GM19240 (cell line): ENCODE data around the gene OR1S1.
"Not testable (repeated sequence)": the region's sequence is repeated elsewhere in the genome, so short reads cannot be mapped to it uniquely, and the experiment has no call there.

Experiments used
- DNase-seq: peaks from one replicate; pipeline ENCODE4 v3.0.0; 2011; ENCODE audit warnings: low spot score; ENCODE audit not compliant: insufficient read length

OR1S1 gene

DNA sequence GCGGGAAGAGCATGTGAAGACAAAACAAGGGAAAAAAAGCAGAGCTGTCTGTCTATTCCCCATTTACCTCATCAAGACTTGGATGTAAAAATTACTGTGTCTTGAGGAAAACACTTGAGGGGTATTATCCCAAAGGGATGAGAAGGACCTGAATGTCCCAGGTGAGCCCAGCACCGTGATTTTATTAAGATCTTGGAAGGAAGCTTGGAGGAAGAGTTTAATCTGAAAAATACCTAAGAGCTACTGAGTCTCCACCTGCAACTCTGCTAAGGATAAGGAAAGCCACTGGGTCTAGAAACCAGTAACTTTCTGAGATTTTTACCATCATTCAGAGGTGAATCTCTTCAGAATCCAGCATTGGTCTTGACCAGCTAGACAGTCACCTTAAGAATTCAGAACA is at the start of gene OR1S1:
Gene OR1S1 (plus strand): TSS at position 301 of the 400 bp plus-strand sequence.
- not testable (repeated sequence) for DNase-seq

DNA sequence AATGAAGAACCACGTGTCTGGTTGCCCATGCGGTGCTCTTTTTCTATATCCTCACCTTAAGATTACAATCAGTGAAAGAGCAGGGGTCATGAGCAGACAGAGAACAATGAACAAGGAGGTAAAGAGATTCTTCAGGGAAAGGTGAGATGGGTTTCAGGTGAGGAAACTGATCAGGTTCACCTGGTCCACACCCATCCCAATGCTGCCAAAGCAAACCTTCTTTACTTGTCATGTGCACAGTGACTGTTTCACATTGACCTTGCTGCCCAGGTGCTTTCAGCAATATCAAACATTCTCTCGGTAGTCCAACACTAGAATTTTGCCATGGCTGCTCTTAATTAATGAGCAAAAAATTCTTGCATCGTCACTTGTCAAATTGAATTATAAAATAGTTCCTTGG is 48.1 kb upstream of the OR1S1 start:
- DNase-seq: no peak

DNA sequence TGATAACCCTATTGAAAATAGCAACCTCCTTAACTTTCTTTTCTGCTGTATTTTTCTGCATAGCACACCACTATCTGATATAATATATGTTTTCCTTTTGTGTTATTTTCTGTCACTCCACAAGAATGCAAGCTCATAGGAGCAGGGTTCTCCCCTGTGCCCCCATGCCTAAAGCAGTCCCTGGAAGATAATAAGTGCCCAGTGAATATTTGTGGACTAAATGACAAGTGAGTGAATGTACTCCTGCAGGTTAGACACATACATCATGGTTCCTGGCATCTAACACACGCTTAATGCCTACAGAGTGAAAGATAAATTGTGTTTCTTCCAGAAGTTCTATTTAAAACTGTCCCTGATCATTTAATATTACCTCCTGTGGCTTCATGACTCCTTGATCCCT is 47.5 kb upstream of the OR1S1 start:
- DNase-seq: no peak

DNA sequence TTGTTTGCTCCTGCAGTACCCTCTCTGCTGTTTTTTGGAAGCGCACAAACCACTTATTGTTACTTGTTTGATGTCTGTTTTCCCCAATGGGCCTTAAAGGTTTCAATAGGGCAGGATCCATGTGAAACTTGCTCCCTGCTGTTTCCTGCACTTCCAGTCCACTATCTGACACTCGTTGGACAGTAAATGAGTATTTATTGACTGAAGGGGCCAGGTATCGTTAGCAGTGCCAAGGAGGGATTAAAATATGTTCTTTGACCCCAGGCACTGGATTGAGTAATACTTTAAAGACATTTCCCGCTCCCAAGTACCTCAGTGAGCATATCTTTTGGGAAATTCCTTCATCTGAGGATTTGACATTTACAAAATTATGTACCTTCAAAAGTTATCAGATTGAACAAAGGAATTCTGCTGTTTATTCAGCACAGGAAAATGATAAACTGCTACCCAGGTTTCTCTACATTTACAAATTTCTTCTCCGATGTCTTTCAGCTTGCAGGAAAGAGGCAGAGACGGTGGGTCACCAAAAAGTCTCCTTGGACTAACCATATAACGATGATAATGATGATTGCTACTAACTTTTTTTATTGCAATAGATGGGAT is 46.9 kb upstream of the OR1S1 start:
- no peak for DNase-seq

DNA sequence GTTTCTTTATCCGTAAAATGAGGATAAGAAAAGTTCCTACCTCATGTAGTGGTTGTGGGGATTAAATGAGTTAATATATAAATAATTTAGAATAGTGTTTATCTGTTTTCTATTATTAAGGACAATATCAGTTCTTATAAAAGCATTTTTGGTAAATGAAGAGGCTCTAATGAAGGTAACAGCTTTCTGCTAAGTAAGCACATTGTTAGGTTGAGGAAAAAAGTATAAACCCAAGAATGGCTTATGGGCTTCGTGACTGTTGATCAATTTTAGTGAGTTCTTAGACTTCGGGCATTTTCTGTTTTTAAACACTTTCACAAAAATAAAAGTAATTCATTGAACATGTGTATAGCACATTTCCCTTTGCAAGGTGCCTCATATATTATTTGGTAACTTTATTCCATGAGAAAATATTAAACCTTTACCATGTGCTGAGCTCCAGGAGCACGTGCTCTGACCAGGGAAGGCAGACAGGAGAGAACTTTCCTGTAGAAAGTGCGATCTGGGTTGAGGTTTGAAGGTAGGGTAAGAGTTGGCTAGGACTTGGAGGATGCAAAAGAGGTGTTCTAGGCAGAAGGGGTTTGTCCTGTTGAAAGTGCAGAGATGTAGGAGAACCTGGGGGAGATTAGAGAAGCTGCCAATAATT is 35.0 kb upstream of the OR1S1 start:
- DNase-seq: no peak

DNA sequence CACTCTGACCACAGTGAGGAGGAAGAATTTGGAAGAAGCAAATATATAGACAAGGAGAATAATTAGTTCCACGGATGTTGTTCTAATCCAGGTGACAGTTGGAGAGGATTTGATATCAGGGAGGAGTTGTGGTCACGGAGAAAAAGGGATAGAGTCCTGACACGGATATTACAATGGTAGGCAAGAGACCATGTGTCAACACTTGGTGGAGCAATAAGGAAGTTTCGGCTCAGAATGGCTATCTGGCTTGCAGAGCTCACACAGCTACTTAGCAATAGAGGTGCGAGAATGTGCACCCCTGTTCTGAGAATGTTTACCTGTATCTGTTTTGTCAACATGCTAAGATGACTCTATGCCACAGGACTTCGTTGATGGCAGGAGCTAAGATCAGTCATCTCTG is 34.1 kb upstream of the OR1S1 start:
- no peak for DNase-seq

DNA sequence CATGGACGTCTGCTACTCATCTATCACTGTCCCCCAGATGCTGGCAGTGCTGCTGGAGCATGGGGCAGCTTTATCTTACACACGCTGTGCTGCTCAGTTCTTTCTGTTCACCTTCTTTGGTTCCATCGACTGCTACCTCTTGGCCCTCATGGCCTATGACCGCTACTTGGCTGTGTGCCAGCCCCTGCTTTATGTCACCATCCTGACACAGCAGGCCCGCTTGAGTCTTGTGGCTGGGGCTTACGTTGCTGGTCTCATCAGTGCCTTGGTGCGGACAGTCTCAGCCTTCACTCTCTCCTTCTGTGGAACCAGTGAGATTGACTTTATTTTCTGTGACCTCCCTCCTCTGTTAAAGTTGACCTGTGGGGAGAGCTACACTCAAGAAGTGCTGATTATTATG is 32.9 kb upstream of the OR1S1 start:
- DNase-seq: no peak

DNA sequence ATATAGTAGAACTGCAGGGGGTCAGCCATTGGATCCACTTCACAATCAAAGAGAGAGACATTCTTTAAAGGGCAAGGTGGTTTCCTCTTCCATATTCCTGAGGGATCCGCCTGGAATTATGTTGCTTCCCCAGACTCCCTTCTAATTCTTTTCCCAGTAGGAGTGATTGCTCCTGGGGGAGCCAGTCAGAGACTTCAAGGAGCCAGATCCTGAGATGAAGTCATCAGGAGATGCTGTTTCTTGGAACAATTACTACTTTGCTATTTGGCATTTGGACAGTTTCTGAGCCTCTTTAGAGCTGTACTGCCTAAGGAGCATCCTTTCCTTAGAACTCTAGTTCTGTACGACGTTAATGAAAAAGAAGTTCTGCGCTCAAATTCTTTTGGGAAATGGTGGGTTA is 25.6 kb upstream of the OR1S1 start:
- no peak for DNase-seq

DNA sequence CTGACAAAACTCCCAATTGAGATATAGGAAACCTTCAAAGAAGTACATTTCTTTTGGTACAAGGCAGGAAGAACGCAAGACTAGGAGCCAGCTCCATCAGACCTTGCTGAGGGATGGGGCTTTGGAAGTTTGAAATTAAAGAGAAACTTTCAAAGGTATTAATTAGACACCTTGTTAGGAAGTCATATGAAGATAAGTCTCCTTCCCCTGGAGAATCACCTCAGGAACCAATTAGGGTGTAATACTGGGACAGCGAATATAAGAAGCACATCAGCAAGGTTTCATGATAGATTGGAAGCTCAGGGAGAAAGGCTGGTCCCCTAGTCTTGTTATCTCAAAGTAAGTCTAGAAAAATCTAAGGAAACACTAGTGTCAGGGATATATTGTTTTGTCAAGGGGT is 23.8 kb upstream of the OR1S1 start, which contains the start of gene OR9Q2:
Gene OR9Q2 (plus strand): TSS at position 301 of the 400 bp plus-strand sequence. CDS start 1,421 bp downstream, outside the sequence.
- no peak for DNase-seq

DNA sequence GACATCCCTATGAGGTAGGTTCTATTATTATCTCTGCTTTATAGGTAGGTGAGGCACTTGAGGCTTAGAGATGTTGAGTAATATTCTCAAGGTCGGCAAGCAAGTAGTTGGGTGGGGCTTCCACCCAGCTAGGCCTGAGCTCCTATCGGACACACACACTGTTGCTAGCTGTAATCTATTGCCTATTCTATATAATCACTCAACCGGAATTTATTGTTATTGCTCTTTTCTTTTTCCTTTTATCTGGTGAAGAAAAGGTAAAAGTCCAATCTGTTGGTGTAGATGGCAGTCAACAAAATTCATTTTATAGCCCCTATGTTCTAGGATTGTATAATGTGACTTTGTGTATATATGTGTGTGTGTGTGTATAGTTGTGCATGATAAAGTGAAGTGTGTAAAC is 20.3 kb upstream of the OR1S1 start:
- no peak for DNase-seq

DNA sequence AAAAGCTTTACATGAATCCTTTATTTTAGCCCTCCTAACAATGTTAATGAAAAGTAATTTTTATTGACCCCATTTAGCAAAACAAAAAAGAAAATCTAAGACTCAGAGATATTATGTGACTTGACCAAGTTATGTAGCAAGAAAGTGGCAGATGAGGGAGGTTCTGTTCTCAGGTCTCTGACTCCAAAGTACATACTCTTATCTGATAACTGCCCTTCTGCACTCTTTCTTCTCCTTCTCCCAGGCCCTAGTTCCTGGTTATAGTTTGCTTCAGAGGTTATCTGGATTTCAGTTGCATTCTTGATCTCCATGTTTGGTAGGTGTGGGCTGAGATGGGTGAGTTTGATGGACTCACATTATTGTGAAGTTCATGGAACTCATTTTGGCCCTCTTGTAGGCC is 19.1 kb upstream of the OR1S1 start:
- DNase-seq: no peak

DNA sequence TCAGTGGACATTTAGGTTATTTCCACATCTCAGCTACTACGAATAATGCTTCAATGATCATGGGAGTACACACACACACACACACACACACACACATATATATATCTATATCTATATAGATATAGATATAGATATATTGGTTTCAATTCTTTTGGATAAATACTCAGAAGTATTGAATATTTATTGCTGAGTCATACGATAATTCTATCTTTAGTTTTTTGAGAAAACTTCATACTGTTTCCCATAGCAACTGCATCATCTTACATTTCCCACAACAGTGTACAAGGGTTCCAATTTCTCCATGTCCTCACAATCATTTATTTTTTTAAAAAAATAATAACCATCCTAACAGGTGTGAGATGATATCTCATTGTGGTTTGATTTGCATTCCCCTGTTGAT is 16.6 kb upstream of the OR1S1 start:
- DNase-seq: no peak

DNA sequence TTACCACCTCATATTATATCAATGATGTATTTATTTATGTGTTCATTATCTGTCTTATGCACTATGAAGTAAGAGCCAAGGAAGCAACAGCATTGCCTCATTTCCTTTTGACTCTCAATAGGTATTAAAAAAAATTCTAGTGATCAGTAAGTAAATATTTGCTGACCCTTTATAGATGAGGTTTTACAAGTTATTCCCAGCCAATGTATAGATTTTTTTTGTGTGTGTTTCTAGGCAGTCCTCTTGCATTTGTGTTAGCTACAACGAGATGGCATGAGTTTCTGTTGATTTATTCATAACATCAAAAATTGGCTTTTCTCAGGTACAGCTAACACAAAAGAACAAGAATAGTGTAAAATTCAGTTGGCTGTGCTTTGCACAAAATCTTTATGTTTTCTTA is 13.2 kb upstream of the OR1S1 start:
- no peak for DNase-seq

DNA sequence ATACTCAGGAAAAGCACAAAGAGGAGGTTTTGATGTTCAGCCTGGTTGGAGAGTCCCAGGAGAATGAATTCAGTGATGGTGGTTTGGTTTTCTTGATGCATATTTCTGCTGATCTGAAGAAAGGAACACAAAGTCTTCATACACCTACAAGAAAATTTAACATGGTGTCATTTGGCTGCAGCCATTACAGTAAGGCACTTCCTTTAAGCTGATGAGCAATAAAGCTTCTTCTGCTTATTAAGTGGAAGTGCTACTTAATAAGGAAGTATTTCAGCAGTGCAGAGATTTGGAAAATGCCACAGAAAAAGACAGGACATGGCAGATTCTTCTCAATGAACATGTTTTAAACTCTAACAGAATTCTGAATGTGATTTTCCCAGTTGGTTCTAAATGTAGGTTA is 8.5 kb upstream of the OR1S1 start, which contains the start of gene OR1S2:
Gene OR1S2 (minus strand): TSS at position 101 of the 400 bp plus-strand sequence. CDS start 0 bp downstream, at position 101.
- DNase-seq: no peak

DNA sequence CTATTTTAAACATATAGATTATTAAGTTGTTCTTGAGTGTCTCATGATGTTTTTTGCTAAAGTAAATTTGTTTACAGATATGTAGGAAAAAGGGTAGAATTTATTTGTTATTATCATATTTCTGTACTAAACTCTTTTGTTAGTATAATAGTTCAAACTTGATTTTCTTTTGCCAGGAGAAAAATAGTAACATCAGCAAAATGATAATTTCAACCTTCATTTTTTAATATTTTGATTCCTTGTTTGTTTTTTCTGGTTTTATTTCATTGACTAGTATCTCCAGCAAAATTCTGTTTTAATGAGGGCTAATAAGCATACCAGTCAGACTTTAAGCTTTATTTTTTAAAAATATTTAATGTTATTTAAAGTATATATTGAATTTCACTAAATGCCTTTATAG is 4.0 kb downstream of the OR1S1 start:
- DNase-seq: no peak

DNA sequence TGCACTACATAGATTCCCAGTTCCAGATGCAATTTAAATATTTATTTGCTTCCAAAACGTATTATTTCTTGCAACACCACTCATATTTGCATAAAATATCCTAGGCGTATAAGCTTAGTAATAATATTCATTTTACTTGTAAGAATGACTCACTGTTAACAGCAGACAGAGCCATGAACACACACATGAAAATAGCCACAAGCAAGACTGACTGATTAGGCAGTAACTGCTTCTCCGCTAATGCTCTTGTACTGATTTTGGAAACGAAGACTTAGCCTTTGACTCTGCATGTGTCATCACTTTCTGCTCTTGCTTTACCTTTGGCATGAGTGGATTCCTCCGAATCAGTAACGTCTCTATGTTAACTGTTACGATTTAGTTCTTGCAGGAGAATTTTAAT is 10.2 kb downstream of the OR1S1 start:
- DNase-seq: no peak

DNA sequence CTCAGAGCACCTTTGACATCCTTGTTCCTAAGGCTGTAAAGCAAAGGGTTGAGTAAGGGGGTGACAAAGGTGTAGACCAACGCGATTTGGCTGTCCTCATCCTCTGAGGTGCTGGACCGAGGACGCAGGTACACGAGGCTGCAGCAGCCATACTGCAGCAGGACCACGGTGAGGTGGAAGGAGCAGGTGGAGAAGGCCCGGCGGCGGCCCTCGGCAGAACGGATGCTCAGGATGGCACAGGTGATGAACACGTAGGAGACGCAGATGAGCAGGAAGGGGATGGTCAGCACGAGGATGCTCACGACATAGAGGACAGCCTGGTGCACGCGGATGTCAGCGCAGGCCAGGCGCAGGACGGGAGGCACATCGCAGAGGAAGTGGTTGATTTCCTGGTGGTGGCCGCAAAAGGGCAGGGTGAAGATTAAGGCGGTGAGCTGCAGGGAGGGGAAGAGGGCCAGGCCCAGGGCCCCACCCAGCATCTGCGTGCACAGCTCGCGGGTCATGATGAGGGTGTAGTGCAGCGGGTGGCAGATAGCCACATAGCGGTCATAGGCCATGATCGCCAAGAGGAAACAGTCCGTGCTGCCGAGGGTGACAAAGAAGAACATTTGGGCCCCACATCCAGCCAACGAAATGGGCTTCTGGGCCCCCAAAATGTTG is 15.6 kb downstream of the OR1S1 start:
- DNase-seq: no peak

DNA sequence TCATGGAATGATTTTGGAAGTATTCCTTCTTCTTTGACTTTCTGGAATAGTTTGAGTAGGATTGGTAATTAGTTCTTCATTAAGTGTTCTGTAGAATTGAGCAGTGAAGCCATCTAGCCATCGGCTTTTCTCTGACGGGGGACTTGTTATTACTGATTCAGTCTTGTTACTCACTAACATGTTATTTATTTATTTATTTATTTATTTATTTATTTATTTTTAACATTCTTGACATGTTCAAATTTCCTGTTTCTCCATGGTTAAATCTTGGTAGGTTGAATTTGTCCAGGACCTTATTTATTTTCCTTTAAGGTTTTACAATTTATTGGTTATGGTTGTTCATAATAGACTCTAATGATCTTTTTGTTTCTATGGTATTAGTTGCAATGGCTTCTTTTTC is 31.4 kb downstream of the OR1S1 start:
- no peak for DNase-seq

DNA sequence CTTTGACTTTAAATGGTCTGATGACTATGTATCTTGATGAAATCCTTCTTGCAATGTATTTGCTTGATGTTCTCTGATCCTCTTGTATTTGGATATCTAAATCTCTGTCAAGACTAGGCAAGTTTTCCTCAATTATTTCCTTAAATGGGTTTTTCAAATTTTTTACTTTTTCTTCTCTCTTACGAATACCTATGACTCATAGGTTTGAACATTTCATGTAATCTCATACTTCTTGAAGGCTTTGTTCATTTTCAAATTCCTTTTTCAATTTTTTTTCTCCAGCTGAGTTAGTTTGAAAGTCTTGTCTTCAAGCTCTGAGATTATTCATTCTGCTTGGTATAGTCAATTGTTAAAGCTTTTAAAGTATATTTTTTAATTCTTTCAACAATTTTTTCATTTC is 42.4 kb downstream of the OR1S1 start:
- no peak for DNase-seq

DNA sequence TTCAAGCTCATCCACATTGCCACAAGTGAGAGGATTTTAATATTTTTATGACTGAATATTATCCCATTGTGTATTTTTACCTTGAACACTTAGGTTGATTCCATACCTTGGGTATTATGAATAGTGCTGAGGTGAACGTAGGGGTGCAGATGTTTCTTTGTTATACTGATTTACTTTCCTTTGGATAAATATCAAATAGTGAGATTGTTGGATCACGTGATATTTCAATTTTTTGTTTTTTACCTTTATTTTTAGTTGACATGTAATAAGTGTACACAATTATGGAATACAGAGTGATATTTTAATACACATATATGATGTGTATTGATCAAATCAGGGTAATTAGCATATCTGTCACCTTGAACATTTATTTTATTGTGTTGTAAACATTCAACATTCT is 47.5 kb downstream of the OR1S1 start:
- no peak for DNase-seq
